ENCODE data around the gene BCL2L14.

Gene BCL2L14

DNA sequence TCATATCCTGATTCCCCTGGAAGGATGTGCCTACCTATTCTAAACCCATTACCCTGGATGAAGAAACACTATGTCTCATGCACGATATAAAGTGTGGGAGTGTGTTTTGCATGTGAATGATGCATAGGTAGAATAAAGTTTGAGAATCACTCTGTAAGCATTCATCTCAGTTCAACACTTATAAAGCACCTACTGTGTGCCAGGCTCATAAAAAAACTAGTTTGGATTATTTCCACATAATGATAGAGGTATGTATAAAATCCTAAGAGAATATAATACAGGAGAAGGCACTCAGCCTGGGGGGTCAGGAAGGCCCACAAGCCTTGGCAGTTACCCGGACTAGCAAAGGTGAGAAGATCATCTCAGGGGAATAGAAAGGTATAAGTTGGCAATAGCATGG, 41.1 kb upstream of the BCL2L14 start:
- no peak overlapping the region for H3K4me3 ChIP-seq (ENCODE audit: insufficient read length, low read depth)
- no peak for DNase-seq (ENCODE audit: low read depth, low spot score)
- H3K9me3 ChIP-seq (ENCODE audit: insufficient read depth, low read length), result no peaks in the 10 kb centered on the region
- no peaks in the 10 kb centered on the region for H3K36me3 ChIP-seq (ENCODE audit: insufficient read depth, insufficient read length, low read length)
- H3K27me3 ChIP-seq (ENCODE audit: insufficient read depth, insufficient read length), result no peaks in the 10 kb centered on the region
- H3K9ac ChIP-seq (ENCODE audit: insufficient read length, low read depth), result no peak overlapping the region
- TF ChIP-seq YY1 (IDR thresholded peaks at IDR 0.05; ENCODE audit: insufficient read depth, insufficient read length) (no peak), SUZ12 (IDR thresholded peaks at IDR 0.05; ENCODE audit: extremely low read depth, insufficient read depth, insufficient read length) (no peak), ZNF274 (IDR thresholded peaks at IDR 0.05; ENCODE audit: low read depth, low read length) (no peak)
- no peaks in the 10 kb centered on the region for H3K4me1 ChIP-seq (ENCODE audit: insufficient read depth, insufficient read length)

DNA sequence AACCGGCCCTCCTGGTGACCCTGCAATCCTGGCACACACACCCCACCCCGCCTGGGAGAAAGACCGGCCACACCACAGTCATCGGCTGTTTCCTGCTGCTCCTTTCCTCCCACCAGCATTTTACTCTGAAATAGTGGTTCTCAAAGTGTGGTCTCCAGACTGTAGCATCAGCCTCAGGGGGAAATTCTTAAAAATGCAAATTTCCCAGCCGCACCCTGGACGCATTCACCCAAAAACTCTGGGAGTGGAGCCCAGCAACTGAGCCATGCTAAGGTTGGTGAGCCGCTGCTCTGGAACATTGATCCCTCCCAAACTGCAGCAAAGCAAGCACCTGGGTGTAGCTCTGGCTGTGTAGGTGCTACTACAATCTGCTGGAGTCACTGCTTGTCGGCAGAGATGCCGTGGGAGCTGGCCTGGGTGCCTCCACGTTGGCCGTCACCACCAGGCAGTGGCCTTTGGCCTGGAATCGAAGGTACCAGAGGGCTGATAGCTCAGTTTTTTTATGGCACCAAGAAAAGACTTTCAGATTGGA, 38.4 kb upstream of the BCL2L14 start:
- H3K4me1 ChIP-seq (ENCODE audit: insufficient read depth, insufficient read length), result no peaks in the 10 kb centered on the region
- TF ChIP-seq ZNF274 (IDR thresholded peaks at IDR 0.05; ENCODE audit: low read depth, low read length), result no peak
- TF ChIP-seq YY1 (IDR thresholded peaks at IDR 0.05; ENCODE audit: insufficient read depth, insufficient read length), result no peak
- TF ChIP-seq SUZ12 (IDR thresholded peaks at IDR 0.05; ENCODE audit: extremely low read depth, insufficient read depth, insufficient read length), result no peak
- DNase-seq (ENCODE audit: low read depth, low spot score), result no peak

DNA sequence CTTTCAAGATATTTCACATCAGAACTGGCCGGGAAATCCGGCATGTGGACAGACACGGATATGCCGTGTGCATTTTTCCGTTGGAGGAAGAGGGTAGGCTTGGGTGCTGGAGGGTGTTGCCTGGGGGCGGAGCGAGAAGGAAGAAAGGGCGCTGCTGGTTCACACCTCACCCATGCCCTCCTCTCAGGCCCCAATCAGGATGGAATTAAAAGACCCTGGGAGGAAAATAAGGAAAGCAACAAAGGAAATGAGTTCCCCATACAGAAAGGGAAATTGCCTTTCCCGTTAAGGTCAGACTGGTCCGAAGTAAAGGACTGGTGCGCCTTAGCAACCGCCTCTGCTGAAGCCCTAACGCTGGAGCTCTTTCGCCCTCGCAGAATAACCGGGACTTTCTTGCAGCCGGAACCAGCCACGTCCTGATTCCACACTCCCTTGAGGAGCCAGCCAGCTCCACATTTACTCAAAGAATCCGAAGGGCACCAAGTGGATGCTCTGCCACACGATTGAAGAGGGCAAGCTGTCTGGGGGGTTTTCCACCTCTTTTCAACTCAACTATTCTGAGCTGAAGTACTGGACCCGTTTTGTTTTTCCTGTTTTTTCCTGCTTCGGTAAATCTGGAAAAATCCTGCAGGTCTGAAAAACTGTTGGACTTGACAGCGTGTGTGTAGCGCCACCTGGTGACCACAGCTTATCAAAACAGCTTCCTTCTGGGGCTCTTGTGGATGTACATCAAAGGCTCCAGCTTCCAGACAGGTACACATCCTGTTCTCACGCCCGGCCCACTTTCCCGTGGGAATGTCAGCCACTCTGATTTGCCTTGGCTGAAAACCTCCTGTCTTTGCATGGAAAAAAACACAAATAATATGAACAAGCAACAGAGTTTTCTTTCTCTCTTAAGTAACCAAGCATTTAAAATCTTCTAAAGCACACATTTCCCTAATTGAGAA, 37.6 kb upstream of the BCL2L14 start:
- no peak overlapping the region for H3K4me3 ChIP-seq (ENCODE audit: insufficient read length, low read depth)
- no peaks in the 10 kb centered on the region for H3K4me1 ChIP-seq (ENCODE audit: insufficient read depth, insufficient read length)
- peak overlapping the region; percentile 76 for H3K9ac ChIP-seq (ENCODE audit: insufficient read length, low read depth)
- DNase-seq (ENCODE audit: low read depth, low spot score), result peak; percentile 99
- H3K9me3 ChIP-seq (ENCODE audit: insufficient read depth, low read length), result no peaks in the 10 kb centered on the region
- no peaks in the 10 kb centered on the region for H3K36me3 ChIP-seq (ENCODE audit: insufficient read depth, insufficient read length, low read length)
- H3K27me3 ChIP-seq (ENCODE audit: insufficient read depth, insufficient read length), result no peaks in the 10 kb centered on the region
- no peak for TF ChIP-seq YY1 (IDR thresholded peaks at IDR 0.05; ENCODE audit: insufficient read depth, insufficient read length)

More for the DNA sequence above, 38.4 kb upstream of the BCL2L14 start:
- Histone ChIP-seq H3K4me3 (ENCODE audit: insufficient read length, low read depth) (no peak overlapping the region), H3K27me3 (ENCODE audit: insufficient read depth, insufficient read length) (no peaks in the 10 kb centered on the region), H3K9ac (ENCODE audit: insufficient read length, low read depth) (no peak overlapping the region), H3K36me3 (ENCODE audit: insufficient read depth, insufficient read length, low read length) (no peaks in the 10 kb centered on the region), H3K9me3 (ENCODE audit: insufficient read depth, low read length) (no peaks in the 10 kb centered on the region)

DNA sequence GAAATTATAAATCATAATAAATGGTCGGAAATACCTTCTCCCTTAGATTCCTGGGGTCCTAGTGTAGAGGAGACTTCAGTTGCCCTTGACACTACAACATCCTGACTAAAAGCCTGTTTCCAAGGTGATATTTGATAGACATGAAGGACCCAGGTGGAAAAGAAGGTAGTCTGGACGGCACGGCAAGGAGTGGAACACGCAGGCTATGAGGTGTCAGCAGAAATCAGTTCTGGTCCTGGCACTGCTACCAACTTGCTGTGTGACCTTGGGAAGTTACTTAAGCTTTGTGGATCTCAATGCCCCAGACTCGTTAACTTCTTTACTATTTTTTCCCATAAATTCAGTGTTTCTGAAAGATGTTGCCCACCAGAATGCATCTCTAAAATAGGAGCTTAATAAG, 36.9 kb upstream of the BCL2L14 start:
- no peak for TF ChIP-seq ZNF274 (IDR thresholded peaks at IDR 0.05; ENCODE audit: low read depth, low read length)
- no peak for TF ChIP-seq YY1 (IDR thresholded peaks at IDR 0.05; ENCODE audit: insufficient read depth, insufficient read length)
- no peak for TF ChIP-seq SUZ12 (IDR thresholded peaks at IDR 0.05; ENCODE audit: extremely low read depth, insufficient read depth, insufficient read length)
- H3K4me3 ChIP-seq (ENCODE audit: insufficient read length, low read depth), result no peak overlapping the region
- H3K27me3 ChIP-seq (ENCODE audit: insufficient read depth, insufficient read length), result no peaks in the 10 kb centered on the region
- H3K36me3 ChIP-seq (ENCODE audit: insufficient read depth, insufficient read length, low read length), result no peaks in the 10 kb centered on the region
- DNase-seq (ENCODE audit: low read depth, low spot score), result no peak
- H3K4me1 ChIP-seq (ENCODE audit: insufficient read depth, insufficient read length), result no peaks in the 10 kb centered on the region
- no peak overlapping the region for H3K9ac ChIP-seq (ENCODE audit: insufficient read length, low read depth)
- H3K9me3 ChIP-seq (ENCODE audit: insufficient read depth, low read length), result no peaks in the 10 kb centered on the region

DNA sequence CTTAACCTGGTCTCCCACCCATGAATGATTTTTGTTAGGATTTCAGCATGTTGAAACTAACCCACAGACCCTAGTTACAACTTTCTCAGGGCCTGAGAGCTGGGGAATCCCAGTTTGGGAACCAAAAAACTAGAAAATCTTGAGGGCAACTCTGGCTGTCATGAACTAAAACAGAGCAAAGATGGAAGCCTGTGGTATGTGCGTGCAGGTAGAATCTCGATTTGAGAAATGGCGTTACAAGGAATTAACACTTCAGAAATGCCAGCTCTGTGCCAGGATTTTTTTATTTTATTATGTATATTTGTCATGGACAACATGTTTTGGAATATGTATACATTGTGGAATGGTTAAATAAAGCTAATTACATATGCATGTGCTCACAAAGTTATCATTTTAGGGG, 36.4 kb upstream of the BCL2L14 start:
- no peaks in the 10 kb centered on the region for H3K27me3 ChIP-seq (ENCODE audit: insufficient read depth, insufficient read length)
- H3K4me3 ChIP-seq (ENCODE audit: insufficient read length, low read depth), result no peak overlapping the region
- H3K9ac ChIP-seq (ENCODE audit: insufficient read length, low read depth), result no peak overlapping the region
- H3K9me3 ChIP-seq (ENCODE audit: insufficient read depth, low read length), result no peaks in the 10 kb centered on the region
- no peaks in the 10 kb centered on the region for H3K4me1 ChIP-seq (ENCODE audit: insufficient read depth, insufficient read length)
- H3K36me3 ChIP-seq (ENCODE audit: insufficient read depth, insufficient read length, low read length), result no peaks in the 10 kb centered on the region
- no peak for DNase-seq (ENCODE audit: low read depth, low spot score)
- no peak for TF ChIP-seq YY1 (IDR thresholded peaks at IDR 0.05; ENCODE audit: insufficient read depth, insufficient read length)
- TF ChIP-seq SUZ12 (IDR thresholded peaks at IDR 0.05; ENCODE audit: extremely low read depth, insufficient read depth, insufficient read length), result no peak
- TF ChIP-seq ZNF274 (IDR thresholded peaks at IDR 0.05; ENCODE audit: low read depth, low read length), result no peak

DNA sequence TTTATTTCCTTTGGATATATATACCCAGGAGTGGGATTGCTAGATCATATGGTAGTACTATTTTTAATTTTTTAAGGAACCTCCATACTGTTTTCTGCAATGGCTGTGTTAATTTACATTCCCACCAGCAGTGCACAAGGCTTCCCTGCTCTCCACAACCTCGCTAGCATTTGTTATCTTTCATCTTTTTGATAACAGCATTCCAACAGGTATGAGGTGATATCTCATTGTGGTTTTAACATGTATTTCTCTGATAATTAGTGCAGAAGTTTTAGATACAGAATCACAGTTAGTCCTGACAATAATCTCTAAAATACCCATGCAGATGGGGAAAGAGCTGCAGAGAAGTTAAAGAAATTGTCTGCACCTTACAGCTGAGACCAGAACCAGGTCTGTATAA, 35.5 kb upstream of the BCL2L14 start:
- TF ChIP-seq SUZ12 (IDR thresholded peaks at IDR 0.05; ENCODE audit: extremely low read depth, insufficient read depth, insufficient read length) (no peak), YY1 (IDR thresholded peaks at IDR 0.05; ENCODE audit: insufficient read depth, insufficient read length) (no peak), ZNF274 (IDR thresholded peaks at IDR 0.05; ENCODE audit: low read depth, low read length) (no peak)
- Histone ChIP-seq H3K9me3 (ENCODE audit: insufficient read depth, low read length) (no peaks in the 10 kb centered on the region), H3K4me1 (ENCODE audit: insufficient read depth, insufficient read length) (peaks cover 4% of the 10 kb centered on the region), H3K4me3 (ENCODE audit: insufficient read length, low read depth) (no peak overlapping the region), H3K9ac (ENCODE audit: insufficient read length, low read depth) (no peak overlapping the region), H3K27me3 (ENCODE audit: insufficient read depth, insufficient read length) (no peaks in the 10 kb centered on the region), H3K36me3 (ENCODE audit: insufficient read depth, insufficient read length, low read length) (no peaks in the 10 kb centered on the region)
- no peak for DNase-seq (ENCODE audit: low read depth, low spot score)

DNA sequence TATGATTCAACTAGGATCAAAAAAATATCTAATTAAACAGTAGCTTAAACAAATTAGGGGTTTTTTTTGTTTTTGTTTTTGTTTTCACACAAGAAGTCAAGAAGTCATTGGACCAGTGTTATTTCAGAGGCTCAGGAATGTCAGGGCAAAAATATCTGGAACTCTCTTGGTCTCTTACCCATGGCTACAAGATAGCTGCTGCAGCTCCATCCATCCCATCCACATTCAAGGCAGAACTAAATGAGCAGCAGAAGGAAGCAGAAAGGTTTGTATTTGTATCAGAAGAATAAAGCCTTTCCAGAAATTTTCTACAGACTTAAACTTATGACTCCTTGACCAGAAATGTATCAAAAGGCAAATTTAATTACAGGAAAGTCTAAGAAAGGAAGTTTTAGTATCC, 33.8 kb upstream of the BCL2L14 start:
- Histone ChIP-seq H3K9ac (ENCODE audit: insufficient read length, low read depth) (no peak overlapping the region), H3K4me3 (ENCODE audit: insufficient read length, low read depth) (no peak overlapping the region), H3K9me3 (ENCODE audit: insufficient read depth, low read length) (no peaks in the 10 kb centered on the region), H3K36me3 (ENCODE audit: insufficient read depth, insufficient read length, low read length) (no peaks in the 10 kb centered on the region), H3K27me3 (ENCODE audit: insufficient read depth, insufficient read length) (no peaks in the 10 kb centered on the region), H3K4me1 (ENCODE audit: insufficient read depth, insufficient read length) (peaks cover 4% of the 10 kb centered on the region)
- no peak for TF ChIP-seq ZNF274 (IDR thresholded peaks at IDR 0.05; ENCODE audit: low read depth, low read length)
- TF ChIP-seq SUZ12 (IDR thresholded peaks at IDR 0.05; ENCODE audit: extremely low read depth, insufficient read depth, insufficient read length), result no peak
- TF ChIP-seq YY1 (IDR thresholded peaks at IDR 0.05; ENCODE audit: insufficient read depth, insufficient read length), result no peak
- DNase-seq (ENCODE audit: low read depth, low spot score), result no peak
